Panc1 (cell line): ENCODE results near the gene FAM124B. TPM values are rescaled to one million over a fixed set of nuclear protein-coding genes. Genes with fewer than 3 reads are reported as not detected.

ENCODE experiments used
- ATAC-seq: fragments of 200-7000 bp; cut with Tn5 transposase; 2 replicates; pipeline ENCODE4 v1.9.1; 2020; ENCODE audit warnings: mild to moderate bottlenecking, moderate library complexity
- BruUV-seq: library from RNA; stranded (reverse); fragments of 400-500 nt; replicated peaks from 2 replicates; lab custom pipeline; 2021; lab: Mats Ljungman, UMichigan
- CTCF ChIA-PET: fragments of 300-600 bp; sonication (Branson Sonifier 250); formaldehyde crosslinking; loops from one replicate; lab custom pipeline; 2022; ENCODE audit warnings: antibody characterized with exemption; lab: Charles Lee
- POLR2A ChIA-PET: fragments of 300-600 bp; sonication (Branson Sonifier 250); formaldehyde crosslinking; loops from one replicate; lab custom pipeline; 2022; ENCODE audit warnings: antibody characterized with exemption; lab: Charles Lee
- DNase-seq: peaks from one replicate; pipeline ENCODE4 v3.0.0-alpha.2; 2010; ENCODE audit warnings: low read depth, low spot score
- H3K27ac ChIP-seq: 2 replicates; pipeline ENCODE4 v1.5.1; 2011; ENCODE audit warnings: mild to moderate bottlenecking, low read length, inconsistent platforms
- H3K27me3 ChIP-seq: fragments of 200-500 bp; sonication (Bioruptor generic); 2 replicates; pipeline ENCODE4 v1.6.0; 2014; ENCODE audit warnings: low read length, inconsistent platforms; ENCODE audit not compliant: control insufficient read depth, insufficient read depth
- H3K36me3 ChIP-seq: fragments of 200-500 bp; sonication (Bioruptor generic); 2 replicates; pipeline ENCODE4 v1.5.1; 2014; ENCODE audit warnings: inconsistent platforms, mild to moderate bottlenecking, low read length, moderate library complexity; ENCODE audit not compliant: control insufficient read depth, insufficient read depth
- H3K4me1 ChIP-seq: 2 replicates; pipeline ENCODE4 v1.5.1; 2011; ENCODE audit warnings: inconsistent platforms, mild to moderate bottlenecking, low read length, moderate library complexity; ENCODE audit not compliant: control insufficient read depth, insufficient read depth
- H3K4me3 ChIP-seq, 2 experiments: 2 replicates each; pipeline ENCODE4 v1.5.1; 2011 to 2012; ENCODE audit warnings: low read depth in 2 of 2, low read length in 2 of 2, mild to moderate bottlenecking in 2 of 2, inconsistent platforms in 1 of 2, moderate library complexity in 1 of 2
- H3K9me3 ChIP-seq: fragments of 200-500 bp; sonication (Bioruptor generic); 2 replicates; pipeline ENCODE4 v1.5.1; 2014; ENCODE audit warnings: low read depth, mild to moderate bottlenecking, inconsistent platforms, low read length, moderate library complexity; ENCODE audit not compliant: control insufficient read depth, insufficient read depth
- POLR2AphosphoS5 ChIP-seq: IDR thresholded peaks from 2 replicates; pipeline ENCODE4 v1.6.1; 2012; ENCODE audit warnings: mild to moderate bottlenecking, low read depth, low read length, moderate library complexity
- REST ChIP-seq, 2 experiments: IDR thresholded peaks; 2 replicates each; pipeline ENCODE4 v1.6.1; 2011 to 2012; ENCODE audit warnings: low read depth in 2 of 2, control low read depth in 1 of 2, low read length in 1 of 2, mild to moderate bottlenecking in 1 of 2, moderate library complexity in 1 of 2; ENCODE audit not compliant: insufficient read depth in 1 of 2
- SIN3A ChIP-seq: IDR thresholded peaks from 2 replicates; pipeline ENCODE4 v1.6.1; 2012; ENCODE audit warnings: low read depth, mild to moderate bottlenecking, low read length, moderate library complexity, borderline replicate concordance; ENCODE audit not compliant: insufficient read depth
- TCF7L2 ChIP-seq: IDR thresholded peaks from 2 replicates; pipeline ENCODE4 v1.6.1; 2011; ENCODE audit warnings: mild to moderate bottlenecking, low read depth, low read length, inconsistent platforms
- in situ Hi-C: cut with HindIII; loops from 2 replicates; pipeline ENCODE4 v1.10.0; 2016; ENCODE audit warnings: low sequenced_read_pairs, low pct_unique_long_range_greater_than_20kb
- intact Hi-C: fragments of 100-400 bp; cut with micrococcal nuclease; formaldehyde crosslinking; loops from one replicate; pipeline ENCODE4 v1.10.0; 2022; ENCODE audit not compliant: unreplicated experiment
- total RNA-seq: library from RNA; stranded (reverse); gene quantifications from one replicate; pipeline ENCODE4 v1.2.1, GENCODE V29; 2021; ENCODE audit not compliant: unreplicated experiment
- TF ChIP-seq, protein P1 (sequence below): fragments of 450-650 bp; IDR thresholded peaks from 2 replicates; pipeline ENCODE4 v1.5.1; 2017; ENCODE audit warnings: mild to moderate bottlenecking

FAM124B gene
- total RNA-seq, 1 experiment from 2014 or later, result 0.08 TPM

- ChIA-PET CTCF (interaction anchor here (0.7 to 1.1 kb wide), 2 partner anchors 8 to 9 kb away, joined by 3 to 5 read pairs; no protein-coding TSS in a partner anchor), POLR2A (no interaction called here)
- no peak for DNase-seq
These were observed 39.1 kb upstream of the FAM124B start for GRCh38 chr2:224440988-224441387.

GRCh38 chr2:224438726-224439125 is 36.8 kb upstream of the FAM124B start:
- ChIA-PET CTCF (no interaction called here), POLR2A (no interaction called here)
- no peaks in the 10 kb centered on the region for H3K27me3 ChIP-seq
- H3K27ac ChIP-seq, result no peak overlapping the region
- TF ChIP-seq REST (IDR thresholded peaks at IDR 0.05; ENCODE audit: insufficient read depth in 1 of 2, low read depth in 2 of 2, low read length in 1 of 2) (no peak), TCF7L2 (no peak), SIN3A (no peak), POLR2AphosphoS5 (no peak)
- TF ChIP-seq, protein P1, sequence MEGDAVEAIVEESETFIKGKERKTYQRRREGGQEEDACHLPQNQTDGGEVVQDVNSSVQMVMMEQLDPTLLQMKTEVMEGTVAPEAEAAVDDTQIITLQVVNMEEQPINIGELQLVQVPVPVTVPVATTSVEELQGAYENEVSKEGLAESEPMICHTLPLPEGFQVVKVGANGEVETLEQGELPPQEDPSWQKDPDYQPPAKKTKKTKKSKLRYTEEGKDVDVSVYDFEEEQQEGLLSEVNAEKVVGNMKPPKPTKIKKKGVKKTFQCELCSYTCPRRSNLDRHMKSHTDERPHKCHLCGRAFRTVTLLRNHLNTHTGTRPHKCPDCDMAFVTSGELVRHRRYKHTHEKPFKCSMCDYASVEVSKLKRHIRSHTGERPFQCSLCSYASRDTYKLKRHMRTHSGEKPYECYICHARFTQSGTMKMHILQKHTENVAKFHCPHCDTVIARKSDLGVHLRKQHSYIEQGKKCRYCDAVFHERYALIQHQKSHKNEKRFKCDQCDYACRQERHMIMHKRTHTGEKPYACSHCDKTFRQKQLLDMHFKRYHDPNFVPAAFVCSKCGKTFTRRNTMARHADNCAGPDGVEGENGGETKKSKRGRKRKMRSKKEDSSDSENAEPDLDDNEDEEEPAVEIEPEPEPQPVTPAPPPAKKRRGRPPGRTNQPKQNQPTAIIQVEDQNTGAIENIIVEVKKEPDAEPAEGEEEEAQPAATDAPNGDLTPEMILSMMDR, result no peak
- DNase-seq (no peak), ATAC-seq (no peak)
- H3K4me3 ChIP-seq, result no peak overlapping the region
- BruUV-seq, result no TSS peak
- H3K4me1 ChIP-seq, result no peaks in the 10 kb centered on the region
- intact Hi-C loops (no loop called here), in situ Hi-C loops (no loop called here)
- H3K9me3 ChIP-seq, result no peaks in the 10 kb centered on the region
- H3K36me3 ChIP-seq, result no peaks in the 10 kb centered on the region

More at GRCh38 chr2:224440988-224441387, 39.1 kb upstream of the FAM124B start:
- no TSS peak for BruUV-seq
- no peak for ATAC-seq
- Histone ChIP-seq H3K27me3 (no peaks in the 10 kb centered on the region), H3K36me3 (no peaks in the 10 kb centered on the region), H3K4me1 (no peaks in the 10 kb centered on the region), H3K4me3 (no peak overlapping the region), H3K27ac (no peak overlapping the region), H3K9me3 (no peaks in the 10 kb centered on the region)
- intact Hi-C loops (no loop called here), in situ Hi-C loops (no loop called here)
- TF ChIP-seq REST (IDR thresholded peaks at IDR 0.05; ENCODE audit: insufficient read depth in 1 of 2, low read depth in 2 of 2, low read length in 1 of 2) (no peak), TCF7L2 (no peak), POLR2AphosphoS5 (no peak), SIN3A (no peak)
- TF ChIP-seq, protein P1, result no peak
